Duodenal mucosa (tissue), 2 donors: ENCODE results near the gene ABHD12.
A peak's percentile ranks its signal among the peaks of the same experiment; 100 is the strongest.
"Not testable (repeated sequence)": the region's sequence is repeated elsewhere in the genome, so short reads cannot be mapped to it uniquely, and the experiment has no call there.

Source experiments
- H3K27ac ChIP-seq: one replicate; pipeline ENCODE4 v1.7.0; 2013; ENCODE audit warnings: low read depth, low read length
- H3K27me3 ChIP-seq, 2 donors: one replicate each; pipeline ENCODE4 v1.7.0; 2013; ENCODE audit warnings: low read length in 2 of 2, control low read depth in 1 of 2; ENCODE audit not compliant: insufficient read depth in 2 of 2, control insufficient read depth in 1 of 2
- H3K36me3 ChIP-seq, 2 donors: one replicate each; pipeline ENCODE4 v1.7.0; 2013; ENCODE audit warnings: low read length in 2 of 2, control low read depth in 1 of 2; ENCODE audit not compliant: insufficient read depth in 2 of 2, control insufficient read depth in 1 of 2
- H3K4me1 ChIP-seq, 2 donors: one replicate each; pipeline ENCODE4 v1.7.0; 2013; ENCODE audit warnings: low read length in 2 of 2, control low read depth in 1 of 2; ENCODE audit not compliant: insufficient read depth in 2 of 2, control insufficient read depth in 1 of 2
- H3K4me3 ChIP-seq, 2 donors: one replicate each; pipeline ENCODE4 v1.7.0; 2013; ENCODE audit warnings: low read length in 2 of 2, low read depth in 1 of 2
- H3K9ac ChIP-seq, 2 donors: one replicate each; pipeline ENCODE4 v1.7.0; 2013; ENCODE audit warnings: low read length in 2 of 2, low read depth in 1 of 2
- H3K9me3 ChIP-seq, 2 donors: one replicate each; pipeline ENCODE4 v1.7.0; 2013; ENCODE audit warnings: low read length in 2 of 2, control low read depth in 1 of 2; ENCODE audit not compliant: control insufficient read depth in 1 of 2

ABHD12 gene

GRCh38 chr20:25316506-25317190 lies 74.0 kb downstream of the ABHD12 start:
- Histone ChIP-seq H3K9me3 (no peaks in the 10 kb centered on the region), H3K36me3 (peaks cover 0 to 11% of the 10 kb centered on the region in 2 donors), H3K4me1 (peaks cover 20 to 24% of the 10 kb centered on the region in 2 donors), H3K4me3 (no peak overlapping the region), H3K27ac (no peak overlapping the region), H3K27me3 (no peaks in the 10 kb centered on the region), H3K9ac (no peak overlapping the region)

GRCh38 chr20:25315418-25316210 lies 75.0 kb downstream of the ABHD12 start:
- no peak overlapping the region for H3K27ac ChIP-seq
- H3K4me3 ChIP-seq = no peak overlapping the region
- H3K36me3 ChIP-seq = peaks cover 0 to 6% of the 10 kb centered on the region in 2 donors
- H3K9ac ChIP-seq = no peak overlapping the region
- H3K4me1 ChIP-seq = peaks cover 25 to 32% of the 10 kb centered on the region in 2 donors
- no peaks in the 10 kb centered on the region for H3K27me3 ChIP-seq
- H3K9me3 ChIP-seq = no peaks in the 10 kb centered on the region

GRCh38 chr20:25314497-25315417 lies 75.9 kb downstream of the ABHD12 start:
- Histone ChIP-seq H3K4me3 (no peak overlapping the region), H3K27me3 (no peaks in the 10 kb centered on the region), H3K36me3 (no peaks in the 10 kb centered on the region), H3K27ac (no peak overlapping the region), H3K9ac (no peak overlapping the region), H3K4me1 (peaks cover 28 to 33% of the 10 kb centered on the region in 2 donors), H3K9me3 (no peaks in the 10 kb centered on the region)

- Histone ChIP-seq H3K36me3 (no peaks in the 10 kb centered on the region), H3K4me1 (peaks cover 29 to 34% of the 10 kb centered on the region in 2 donors), H3K9ac (no peak overlapping the region), H3K9me3 (no peaks in the 10 kb centered on the region), H3K27ac (no peak overlapping the region), H3K27me3 (no peaks in the 10 kb centered on the region), H3K4me3 (no peak overlapping the region)
Observed at GRCh38 chr20:25313593-25313992, 77.0 kb downstream of the ABHD12 start.

GRCh38 chr20:25312716-25313115 lies 77.9 kb downstream of the ABHD12 start:
- H3K36me3 ChIP-seq, H3K9ac ChIP-seq, H3K4me3 ChIP-seq, H3K27ac ChIP-seq, H3K9me3 ChIP-seq, H3K27me3 ChIP-seq: not testable (repeated sequence)
- peaks cover 34 to 40% of the 10 kb centered on the region in 2 donors for H3K4me1 ChIP-seq

- Histone ChIP-seq H3K27me3 (no peaks in the 10 kb centered on the region), H3K4me1 (peaks cover 37 to 45% of the 10 kb centered on the region in 2 donors), H3K4me3 (peak overlapping the region; percentile 58 to 62), H3K9ac (peak overlapping the region; percentile 63 to 69), H3K27ac (peak overlapping the region; percentile 63), H3K36me3 (peaks cover 0 to 4% of the 10 kb centered on the region in 2 donors), H3K9me3 (no peaks in the 10 kb centered on the region)
Observed at GRCh38 chr20:25310921-25311728, 79.5 kb downstream of the ABHD12 start.

- Histone ChIP-seq H3K36me3 (peaks cover 0 to 4% of the 10 kb centered on the region in 2 donors), H3K27me3 (no peaks in the 10 kb centered on the region), H3K9me3 (no peaks in the 10 kb centered on the region), H3K4me1 (peaks cover 37 to 45% of the 10 kb centered on the region in 2 donors), H3K9ac (peak overlapping the region; percentile 63 to 69), H3K27ac (peak overlapping the region; percentile 78), H3K4me3 (peak overlapping the region; percentile 58 to 62)
Observed at GRCh38 chr20:25310268-25310920, 80.2 kb downstream of the ABHD12 start.

GRCh38 chr20:25309395-25310267 lies 81.0 kb downstream of the ABHD12 start:
- no peaks in the 10 kb centered on the region for H3K27me3 ChIP-seq
- peak overlapping the region; percentile 26 to 34 for H3K4me3 ChIP-seq
- peak overlapping the region; percentile 78 for H3K27ac ChIP-seq
- H3K4me1 ChIP-seq = peaks cover 37 to 45% of the 10 kb centered on the region in 2 donors
- H3K9me3 ChIP-seq = no peaks in the 10 kb centered on the region
- H3K36me3 ChIP-seq = peaks cover 0 to 4% of the 10 kb centered on the region in 2 donors
- peak overlapping the region; percentile 63 for H3K9ac ChIP-seq
